Mesothelial cell of epicardium (in vitro differentiated cells): ENCODE results near the gene B4GALT5. TPM values are rescaled to one million over a fixed set of nuclear protein-coding genes. Genes with fewer than 3 reads are reported as not detected.

Experiments used
- DNase-seq, 2 experiments: peaks; one replicate each; pipeline ENCODE4 v3.0.0; 2021; ENCODE audit warnings: low spot score in 2 of 2; ENCODE audit not compliant: unreplicated experiment in 2 of 2
- H3K27ac Mint-ChIP-seq: 2 replicates; pipeline ENCODE4 v1.8.0; 2021; ENCODE audit warnings: mixed read lengths
- H3K27me3 Mint-ChIP-seq: 2 replicates; pipeline ENCODE4 v1.8.0; 2021; ENCODE audit warnings: low read depth, mixed read lengths
- H3K36me3 Mint-ChIP-seq: 2 replicates; pipeline ENCODE4 v1.8.0; 2021; ENCODE audit warnings: mixed read lengths
- H3K4me1 Mint-ChIP-seq: 2 replicates; pipeline ENCODE4 v1.8.0; 2021; ENCODE audit warnings: mixed read lengths
- H3K4me3 Mint-ChIP-seq: 2 replicates; pipeline ENCODE4 v1.8.0; 2021; ENCODE audit warnings: mild to moderate bottlenecking, moderate library complexity, mixed read lengths
- H3K9me3 Mint-ChIP-seq: 2 replicates; pipeline ENCODE4 v1.8.0; 2021; ENCODE audit warnings: mixed read lengths
- total RNA-seq: library from RNA; stranded (reverse); gene quantifications from 3 replicates; pipeline ENCODE4 v1.2.1, GENCODE V29; 2021
- TF ChIP-seq, protein P1 (sequence below): fragments of 200-600 bp; sonication (generic); IDR thresholded peaks from one replicate; pipeline ENCODE4 v1.5.0; 2021; ENCODE audit warnings: antibody characterized with exemption; ENCODE audit not compliant: unreplicated experiment

B4GALT5 gene
- total RNA-seq, 1 donor from 2014 or later = 52.6 TPM

GRCh38 chr20:49661560-49662329 lies 51.9 kb downstream of the B4GALT5 start:
- no peak overlapping the region for H3K27ac Mint-ChIP-seq
- no peak overlapping the region for H3K4me3 Mint-ChIP-seq
- TF ChIP-seq, protein P1, sequence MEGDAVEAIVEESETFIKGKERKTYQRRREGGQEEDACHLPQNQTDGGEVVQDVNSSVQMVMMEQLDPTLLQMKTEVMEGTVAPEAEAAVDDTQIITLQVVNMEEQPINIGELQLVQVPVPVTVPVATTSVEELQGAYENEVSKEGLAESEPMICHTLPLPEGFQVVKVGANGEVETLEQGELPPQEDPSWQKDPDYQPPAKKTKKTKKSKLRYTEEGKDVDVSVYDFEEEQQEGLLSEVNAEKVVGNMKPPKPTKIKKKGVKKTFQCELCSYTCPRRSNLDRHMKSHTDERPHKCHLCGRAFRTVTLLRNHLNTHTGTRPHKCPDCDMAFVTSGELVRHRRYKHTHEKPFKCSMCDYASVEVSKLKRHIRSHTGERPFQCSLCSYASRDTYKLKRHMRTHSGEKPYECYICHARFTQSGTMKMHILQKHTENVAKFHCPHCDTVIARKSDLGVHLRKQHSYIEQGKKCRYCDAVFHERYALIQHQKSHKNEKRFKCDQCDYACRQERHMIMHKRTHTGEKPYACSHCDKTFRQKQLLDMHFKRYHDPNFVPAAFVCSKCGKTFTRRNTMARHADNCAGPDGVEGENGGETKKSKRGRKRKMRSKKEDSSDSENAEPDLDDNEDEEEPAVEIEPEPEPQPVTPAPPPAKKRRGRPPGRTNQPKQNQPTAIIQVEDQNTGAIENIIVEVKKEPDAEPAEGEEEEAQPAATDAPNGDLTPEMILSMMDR = no peak
- no peaks in the 10 kb centered on the region for H3K9me3 Mint-ChIP-seq
- no peaks in the 10 kb centered on the region for H3K36me3 Mint-ChIP-seq
- DNase-seq = no peak
- peaks cover 3% of the 10 kb centered on the region for H3K4me1 Mint-ChIP-seq
- H3K27me3 Mint-ChIP-seq = no peaks in the 10 kb centered on the region

DNA sequence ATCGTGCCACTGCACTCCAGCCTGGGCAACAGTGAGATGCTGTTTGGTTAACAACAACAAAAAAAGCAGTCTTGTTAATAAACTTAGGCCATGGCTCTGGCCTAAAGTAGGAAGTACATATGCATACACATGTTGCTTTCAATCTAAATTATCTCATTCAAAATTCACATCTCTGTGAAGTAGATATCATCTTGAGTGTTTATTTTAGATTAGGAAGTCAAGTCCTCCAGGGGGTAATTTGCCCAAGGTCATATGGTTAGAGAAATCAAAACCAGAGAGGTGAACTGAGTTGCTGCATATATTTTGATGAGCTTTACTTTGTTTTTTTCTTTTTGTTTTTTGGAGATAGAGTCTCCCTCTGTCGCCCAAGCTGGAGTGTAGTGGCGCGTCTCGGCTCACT lies 52.8 kb downstream of the B4GALT5 start:
- DNase-seq = no peak
- Mint-ChIP-seq H3K4me3 (no peak overlapping the region), H3K27me3 (no peaks in the 10 kb centered on the region), H3K4me1 (peaks cover 3% of the 10 kb centered on the region), H3K9me3 (no peaks in the 10 kb centered on the region), H3K27ac (no peak overlapping the region), H3K36me3 (peaks cover 6% of the 10 kb centered on the region)
- TF ChIP-seq, protein P1 = no peak

DNA sequence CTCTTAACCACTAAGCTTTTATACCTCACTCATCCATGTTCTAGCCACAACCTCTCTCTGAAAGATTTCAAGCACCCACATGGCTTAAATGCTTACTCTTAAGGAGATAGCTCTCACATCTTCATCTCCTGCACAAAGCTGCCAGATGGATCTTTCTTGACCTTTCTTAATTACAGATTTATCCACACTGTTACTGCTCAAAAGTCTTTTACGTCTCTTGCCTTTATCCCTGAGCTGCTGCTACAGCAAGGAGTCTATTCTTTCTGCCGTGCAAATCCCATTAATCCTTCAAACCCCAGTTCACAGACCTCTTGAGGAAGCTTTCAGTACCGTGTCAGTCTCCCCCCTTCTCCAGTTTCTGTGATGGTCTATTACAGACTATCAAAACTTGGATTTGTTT lies 54.6 kb downstream of the B4GALT5 start:
- no peak overlapping the region for H3K27ac Mint-ChIP-seq
- H3K27me3 Mint-ChIP-seq = no peaks in the 10 kb centered on the region
- no peak overlapping the region for H3K4me3 Mint-ChIP-seq
- peaks cover 17% of the 10 kb centered on the region for H3K36me3 Mint-ChIP-seq
- TF ChIP-seq, protein P1 = no peak
- DNase-seq = no peak
- H3K4me1 Mint-ChIP-seq = peaks cover 3% of the 10 kb centered on the region
- H3K9me3 Mint-ChIP-seq = no peaks in the 10 kb centered on the region

GRCh38 chr20:49658508-49658907 lies 55.2 kb downstream of the B4GALT5 start:
- no peak overlapping the region for H3K27ac Mint-ChIP-seq
- no peaks in the 10 kb centered on the region for H3K27me3 Mint-ChIP-seq
- H3K9me3 Mint-ChIP-seq = no peaks in the 10 kb centered on the region
- H3K36me3 Mint-ChIP-seq = peaks cover 22% of the 10 kb centered on the region
- peaks cover 3% of the 10 kb centered on the region for H3K4me1 Mint-ChIP-seq
- H3K4me3 Mint-ChIP-seq = no peak overlapping the region
- no peak for DNase-seq
- TF ChIP-seq, protein P1 = no peak

- Mint-ChIP-seq H3K36me3 (peaks cover 26% of the 10 kb centered on the region), H3K4me1 (peaks cover 3% of the 10 kb centered on the region), H3K4me3 (no peak overlapping the region), H3K27ac (no peak overlapping the region), H3K27me3 (no peaks in the 10 kb centered on the region), H3K9me3 (no peaks in the 10 kb centered on the region)
- TF ChIP-seq, protein P1 = no peak
- no peak for DNase-seq
Measured at GRCh38 chr20:49657118-49657901, 56.4 kb downstream of the B4GALT5 start.
